HCT116 (cell line): ENCODE results near the gene MED31. TPM values are rescaled to one million over a fixed set of nuclear protein-coding genes. Genes with fewer than 3 reads are reported as not detected.

ENCODE experiments used
- ATAC-seq: fragments of 200-7000 bp; cut with Tn5 transposase; 2 replicates; pipeline ENCODE4 v1.9.1; 2020; ENCODE audit warnings: mild to moderate bottlenecking, moderate library complexity
- BruUV-seq: library from RNA; stranded (reverse); fragments of 400-500 nt; replicated peaks from 2 replicates; lab custom pipeline; 2021; lab: Mats Ljungman, UMichigan
- CTCF ChIA-PET: fragments of 300-600 bp; sonication (Branson Sonifier 250); formaldehyde crosslinking; loops from one replicate; lab custom pipeline; 2021; ENCODE audit warnings: antibody characterized with exemption; lab: Charles Lee
- POLR2A ChIA-PET: fragments of 300-600, 350-600 bp; sonication (Branson Sonifier 250); formaldehyde crosslinking; loops from one replicate; lab custom pipeline; 2021; ENCODE audit warnings: antibody characterized with exemption; lab: Charles Lee
- RAD21 ChIA-PET, 2 experiments: fragments of 300-600 bp; sonication (Branson Sonifier 250); formaldehyde crosslinking; loops; one replicate each; lab custom pipeline; 2023; ENCODE audit warnings: low total read pairs in 2 of 2; ENCODE audit not compliant: uncharacterized antibody in 2 of 2, unreplicated experiment in 2 of 2, low non-redundant PET in 1 of 2; lab: Charles Lee
- DNase-seq: peaks from one replicate; pipeline ENCODE4 v3.0.0-alpha.2; 2010; ENCODE audit warnings: low read depth, low spot score
- H2AFZ ChIP-seq: fragments of 200-600 bp; shearing (Covaris generic), sonication (generic); 2 replicates; pipeline ENCODE4 v1.6.1; 2017; ENCODE audit warnings: low read depth, mixed run types, mixed read lengths, antibody characterized with exemption, low read length; ENCODE audit not compliant: poor library complexity, severe bottlenecking
- H3K27ac ChIP-seq: 2 replicates; pipeline ENCODE4 v1.5.1; 2012; ENCODE audit warnings: low read depth, low read length
- H3K27me3 ChIP-seq: fragments of 200-600 bp; sonication (generic); 2 replicates; pipeline ENCODE4 v1.6.1; 2016; ENCODE audit warnings: mixed run types, low read length, mixed read lengths; ENCODE audit not compliant: insufficient read depth
- H3K36me3 ChIP-seq, 2 experiments: fragments of 200-500 bp in 1 of 2; fragments of 200-600 bp in 1 of 2; sonication (Bioruptor generic) in 1 of 2; sonication (generic) in 1 of 2; 2 replicates each; pipeline versions ENCODE4 v1.5.1 to v1.6.1; 2014 to 2016; ENCODE audit warnings: low read length in 2 of 2, inconsistent platforms in 1 of 2, mixed read lengths in 1 of 2, mixed run types in 1 of 2; ENCODE audit not compliant: insufficient read depth in 2 of 2, control insufficient read depth in 1 of 2
- H3K4me1 ChIP-seq, 2 experiments: fragments of 200-600 bp in 1 of 2; sonication (generic) in 1 of 2; 2 replicates each; pipeline versions ENCODE4 v1.5.1 to v1.6.1; 2012 to 2017; ENCODE audit warnings: low read length in 2 of 2, inconsistent platforms in 1 of 2, mild to moderate bottlenecking in 1 of 2, mixed read lengths in 1 of 2, mixed run types in 1 of 2, moderate library complexity in 1 of 2; ENCODE audit not compliant: insufficient read depth in 2 of 2, control insufficient read depth in 1 of 2
- H3K4me2 ChIP-seq: fragments of 200-600 bp; sonication (generic); 2 replicates; pipeline ENCODE4 v1.6.1; 2017; ENCODE audit warnings: mixed run types, low read length, mixed read lengths
- H3K4me3 ChIP-seq, 2 experiments: fragments of 200-600 bp in 1 of 2; sonication (generic) in 1 of 2; replicated peaks in 1 of 2; 2 replicates each; pipeline ENCODE4 v1.5.1; 2011 to 2016; ENCODE audit warnings: low read length in 2 of 2, control low read depth in 1 of 2, low read depth in 1 of 2, mild to moderate bottlenecking in 1 of 2, mixed read lengths in 1 of 2, mixed run types in 1 of 2
- H3K79me2 ChIP-seq: fragments of 200-600 bp; sonication (generic); 2 replicates; pipeline ENCODE4 v1.6.1; 2017; ENCODE audit warnings: mild to moderate bottlenecking, mixed run types, low read length, moderate library complexity, mixed read lengths; ENCODE audit not compliant: insufficient read depth
- H3K9ac ChIP-seq: fragments of 200-600 bp; sonication (generic); 2 replicates; pipeline ENCODE4 v1.6.1; 2016; ENCODE audit warnings: low read length, mixed read lengths
- H3K9me2 ChIP-seq: fragments of 200-600 bp; sonication (generic), shearing (Covaris generic); 2 replicates; pipeline ENCODE4 v1.6.1; 2017; ENCODE audit warnings: mixed run types, mild to moderate bottlenecking, moderate library complexity; ENCODE audit not compliant: insufficient read depth
- H3K9me3 ChIP-seq, 2 experiments: fragments of 200-500 bp in 1 of 2; fragments of 200-600 bp in 1 of 2; sonication (Bioruptor generic) in 1 of 2; sonication (generic) in 1 of 2; 2 replicates each; pipeline ENCODE4 v1.6.1; 2014 to 2017; ENCODE audit warnings: low read length in 2 of 2, mixed read lengths in 2 of 2, inconsistent platforms in 1 of 2, low read depth in 1 of 2, mild to moderate bottlenecking in 1 of 2, mixed run types in 1 of 2, moderate library complexity in 1 of 2; ENCODE audit not compliant: control insufficient read depth in 1 of 2, insufficient read depth in 1 of 2
- H4K20me1 ChIP-seq: fragments of 200-600 bp; sonication (generic), shearing (Covaris generic); 2 replicates; pipeline ENCODE4 v1.6.1; 2017; ENCODE audit warnings: mixed run types, mild to moderate bottlenecking, moderate library complexity; ENCODE audit not compliant: insufficient read depth
- EGR1 ChIP-seq: IDR thresholded peaks from 2 replicates; pipeline ENCODE4 v1.6.1; 2012; ENCODE audit warnings: low read depth
- EZH2 ChIP-seq: fragments of 200-600 bp; sonication (generic); IDR thresholded peaks from 2 replicates; pipeline ENCODE4 v1.6.1; 2017; ENCODE audit warnings: antibody characterized with exemption, mixed run types
- FOSL1 ChIP-seq: IDR thresholded peaks from 2 replicates; pipeline ENCODE4 v1.6.1; 2012; ENCODE audit warnings: low read depth
- JUND ChIP-seq: IDR thresholded peaks from 2 replicates; pipeline ENCODE4 v1.6.1; 2012
- RAD21 ChIP-seq: IDR thresholded peaks from 2 replicates; pipeline ENCODE4 v1.6.1; 2012; ENCODE audit warnings: low read depth, mild to moderate bottlenecking
- SIN3A ChIP-seq: IDR thresholded peaks from 2 replicates; pipeline ENCODE4 v1.6.1; 2012; ENCODE audit warnings: low read depth
- SP1 ChIP-seq: IDR thresholded peaks from 2 replicates; pipeline ENCODE4 v1.6.1; 2012; ENCODE audit warnings: low read depth
- intact Hi-C: fragments of 100-400 bp; cut with micrococcal nuclease; formaldehyde crosslinking; loops from 2 replicates; pipeline ENCODE4 v1.10.0; 2022
- total RNA-seq: library from RNA; stranded (reverse); gene quantifications from one replicate; pipeline ENCODE4 v1.2.1, GENCODE V29; 2021; ENCODE audit not compliant: unreplicated experiment
- TF ChIP-seq, protein P1 (sequence below): IDR thresholded peaks from 2 replicates; pipeline ENCODE4 v1.6.1; 2012

The MED31 gene
- total RNA-seq, 1 experiment from 2014 or later, result 20.3 TPM

DNA sequence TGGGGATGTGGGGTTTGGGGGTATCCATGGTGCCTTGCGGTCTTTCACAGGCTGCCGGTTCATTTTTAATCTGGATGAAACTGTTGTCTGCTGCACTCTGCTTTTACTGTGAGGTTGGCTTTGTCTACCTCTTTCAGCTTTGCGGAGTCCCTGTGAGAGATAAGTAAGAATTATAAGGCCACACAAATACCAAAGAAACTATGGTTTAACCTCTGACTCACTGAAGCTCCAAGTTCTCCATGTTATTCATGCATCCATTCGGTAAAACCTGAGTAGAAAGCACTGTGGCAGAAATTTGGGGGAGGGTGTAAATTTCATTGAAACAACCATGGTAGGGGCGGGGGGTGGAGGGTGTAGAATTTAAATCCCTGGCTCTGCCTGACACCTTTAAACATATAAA lies 41.4 kb downstream of the MED31 start:
- Histone ChIP-seq H3K36me3 (peaks cover 27 to 41% of the 10 kb centered on the region in 2 experiments), H3K79me2 (peaks cover 7% of the 10 kb centered on the region), H4K20me1 (no peaks in the 10 kb centered on the region), H3K4me3 (no peak overlapping the region), H3K9ac (no peak overlapping the region), H3K9me3 (no peaks in the 10 kb centered on the region), H3K27ac (no peak overlapping the region), H3K4me1 (peaks cover 11 to 23% of the 10 kb centered on the region in 2 experiments), H3K27me3 (no peaks in the 10 kb centered on the region), H3K9me2 (no peaks in the 10 kb centered on the region), H3K4me2 (0 out of 2 replicates have a peak overlapping the region, but pooled peaks have one; percentile 4), H2AFZ (no peak overlapping the region)
- RAD21 ChIA-PET, result interaction anchor here in 1 of 2 experiments (0.6 kb wide), 1 partner anchor 160 kb away, joined by 3 read pairs; no protein-coding TSS in a partner anchor
- POLR2A ChIA-PET, result no interaction called here
- intact Hi-C loops, result no loop called here
- no peak for TF ChIP-seq SIN3A
- no peak for TF ChIP-seq EZH2
- no peak for TF ChIP-seq RAD21
- no peak for TF ChIP-seq SP1
- no peak for TF ChIP-seq JUND
- TF ChIP-seq, protein P1, sequence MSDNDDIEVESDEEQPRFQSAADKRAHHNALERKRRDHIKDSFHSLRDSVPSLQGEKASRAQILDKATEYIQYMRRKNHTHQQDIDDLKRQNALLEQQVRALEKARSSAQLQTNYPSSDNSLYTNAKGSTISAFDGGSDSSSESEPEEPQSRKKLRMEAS, result no peak
- TF ChIP-seq EGR1, result no peak
- ATAC-seq, result no peak
- BruUV-seq, result no TSS peak
- CTCF ChIA-PET, result interaction anchor here (1.4 kb wide), 1 partner anchor 137 kb away, joined by 3 read pairs; no protein-coding TSS in a partner anchor
- DNase-seq, result no peak

DNA sequence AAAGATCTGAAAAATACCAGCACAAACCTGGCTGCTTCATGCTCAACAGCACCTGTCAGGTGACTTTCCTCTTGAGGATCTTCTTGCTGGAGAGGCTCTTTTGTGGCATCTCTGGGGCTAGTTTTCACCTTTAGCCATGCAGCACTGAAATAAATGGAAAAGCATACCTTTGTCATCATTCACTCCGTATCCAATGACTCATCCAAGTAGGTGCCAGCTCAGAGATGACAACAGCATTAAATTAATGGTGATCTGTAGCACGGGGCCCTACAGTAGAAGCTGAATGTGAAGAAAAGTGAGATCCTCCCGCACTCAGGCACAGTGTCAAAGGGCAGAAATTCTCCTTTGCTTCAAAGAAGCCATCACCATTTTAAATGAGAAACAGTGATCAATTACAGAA lies 43.1 kb downstream of the MED31 start:
- RAD21 ChIA-PET, result no interaction called here
- peak; percentile 94 for ATAC-seq

More for the DNA sequence above, 43.1 kb downstream of the MED31 start:
- no TSS peak for BruUV-seq
- peak; percentile 49 for DNase-seq
- Histone ChIP-seq H3K27ac (peak overlapping the region; percentile 49; the same call in 1 of the 2 replicates), H3K79me2 (peaks cover 6% of the 10 kb centered on the region), H4K20me1 (no peaks in the 10 kb centered on the region), H3K4me2 (peak overlapping the region; percentile 47), H3K4me3 (0 out of 4 replicates have a peak overlapping the region, but pooled peaks of 1 of the 2 experiments have one; percentile 0), H3K9me3 (no peaks in the 10 kb centered on the region), H3K9me2 (no peaks in the 10 kb centered on the region), H3K36me3 (peaks cover 30 to 41% of the 10 kb centered on the region in 2 experiments), H3K27me3 (no peaks in the 10 kb centered on the region), H2AFZ (no peak overlapping the region), H3K4me1 (peaks cover 11 to 23% of the 10 kb centered on the region in 2 experiments), H3K9ac (peak overlapping the region; percentile 28)
- ChIA-PET POLR2A (interaction anchor here (1.4 kb wide), 1 partner anchor 9 kb away, joined by 4 read pairs; no protein-coding TSS in a partner anchor), CTCF (interaction anchor here (0.9 kb wide), 1 partner anchor 11 kb away, joined by 4 read pairs; no protein-coding TSS in a partner anchor)
- TF ChIP-seq JUND (peak; percentile 78), FOSL1 (peak; percentile 91), SIN3A (no peak)
- TF ChIP-seq, protein P1, result peak; percentile 44; the same call in 1 of the 2 replicates
- intact Hi-C loops, result no loop called here
